Panc1 (cell line): Measurements from ENCODE around the gene CITED2. TPM values are rescaled to one million over a fixed set of nuclear protein-coding genes. Genes with fewer than 3 reads are reported as not detected.

ENCODE experiments used
- ATAC-seq: fragments of 200-7000 bp; cut with Tn5 transposase; 2 replicates; pipeline ENCODE4 v1.9.1; 2020; ENCODE audit warnings: mild to moderate bottlenecking, moderate library complexity
- BruUV-seq: library from RNA; stranded (reverse); fragments of 400-500 nt; replicated peaks from 2 replicates; lab custom pipeline; 2021; lab: Mats Ljungman, UMichigan
- CTCF ChIA-PET: fragments of 300-600 bp; sonication (Branson Sonifier 250); formaldehyde crosslinking; loops from one replicate; lab custom pipeline; 2022; ENCODE audit warnings: antibody characterized with exemption; lab: Charles Lee
- POLR2A ChIA-PET: fragments of 300-600 bp; sonication (Branson Sonifier 250); formaldehyde crosslinking; loops from one replicate; lab custom pipeline; 2022; ENCODE audit warnings: antibody characterized with exemption; lab: Charles Lee
- DNase-seq: peaks from one replicate; pipeline ENCODE4 v3.0.0-alpha.2; 2010; ENCODE audit warnings: low read depth, low spot score
- H3K27ac ChIP-seq: 2 replicates; pipeline ENCODE4 v1.5.1; 2011; ENCODE audit warnings: mild to moderate bottlenecking, low read length, inconsistent platforms
- H3K27me3 ChIP-seq: fragments of 200-500 bp; sonication (Bioruptor generic); 2 replicates; pipeline ENCODE4 v1.6.0; 2014; ENCODE audit warnings: low read length, inconsistent platforms; ENCODE audit not compliant: control insufficient read depth, insufficient read depth
- H3K36me3 ChIP-seq: fragments of 200-500 bp; sonication (Bioruptor generic); 2 replicates; pipeline ENCODE4 v1.5.1; 2014; ENCODE audit warnings: inconsistent platforms, mild to moderate bottlenecking, low read length, moderate library complexity; ENCODE audit not compliant: control insufficient read depth, insufficient read depth
- H3K4me1 ChIP-seq: 2 replicates; pipeline ENCODE4 v1.5.1; 2011; ENCODE audit warnings: inconsistent platforms, mild to moderate bottlenecking, low read length, moderate library complexity; ENCODE audit not compliant: control insufficient read depth, insufficient read depth
- H3K4me3 ChIP-seq, 2 experiments: 2 replicates each; pipeline ENCODE4 v1.5.1; 2011 to 2012; ENCODE audit warnings: low read depth in 2 of 2, low read length in 2 of 2, mild to moderate bottlenecking in 2 of 2, inconsistent platforms in 1 of 2, moderate library complexity in 1 of 2
- H3K9me3 ChIP-seq: fragments of 200-500 bp; sonication (Bioruptor generic); 2 replicates; pipeline ENCODE4 v1.5.1; 2014; ENCODE audit warnings: low read depth, mild to moderate bottlenecking, inconsistent platforms, low read length, moderate library complexity; ENCODE audit not compliant: control insufficient read depth, insufficient read depth
- CTCF ChIP-seq: fragments of 450-650 bp; IDR thresholded peaks from 2 replicates; pipeline ENCODE4 v1.5.1; 2017; ENCODE audit warnings: mild to moderate bottlenecking
- POLR2AphosphoS5 ChIP-seq: IDR thresholded peaks from 2 replicates; pipeline ENCODE4 v1.6.1; 2012; ENCODE audit warnings: mild to moderate bottlenecking, low read depth, low read length, moderate library complexity
- REST ChIP-seq, 2 experiments: IDR thresholded peaks; 2 replicates each; pipeline ENCODE4 v1.6.1; 2011 to 2012; ENCODE audit warnings: low read depth in 2 of 2, control low read depth in 1 of 2, low read length in 1 of 2, mild to moderate bottlenecking in 1 of 2, moderate library complexity in 1 of 2; ENCODE audit not compliant: insufficient read depth in 1 of 2
- SIN3A ChIP-seq: IDR thresholded peaks from 2 replicates; pipeline ENCODE4 v1.6.1; 2012; ENCODE audit warnings: low read depth, mild to moderate bottlenecking, low read length, moderate library complexity, borderline replicate concordance; ENCODE audit not compliant: insufficient read depth
- TCF7L2 ChIP-seq: IDR thresholded peaks from 2 replicates; pipeline ENCODE4 v1.6.1; 2011; ENCODE audit warnings: mild to moderate bottlenecking, low read depth, low read length, inconsistent platforms
- in situ Hi-C: cut with HindIII; loops from 2 replicates; pipeline ENCODE4 v1.10.0; 2016; ENCODE audit warnings: low sequenced_read_pairs, low pct_unique_long_range_greater_than_20kb
- intact Hi-C: fragments of 100-400 bp; cut with micrococcal nuclease; formaldehyde crosslinking; loops from one replicate; pipeline ENCODE4 v1.10.0; 2022; ENCODE audit not compliant: unreplicated experiment
- total RNA-seq: library from RNA; stranded (reverse); gene quantifications from one replicate; pipeline ENCODE4 v1.2.1, GENCODE V29; 2021; ENCODE audit not compliant: unreplicated experiment

Gene CITED2
- total RNA-seq, 1 experiment from 2014 or later, result 210 TPM

GRCh38 chr6:139373928-139374356 lies 506 bp downstream of the CITED2 start:
- Histone ChIP-seq H3K36me3 (peaks cover 14% of the 10 kb centered on the region), H3K4me1 (peaks cover 43% of the 10 kb centered on the region), H3K4me3 (peak overlapping the region; percentile 88 to 97), H3K9me3 (no peaks in the 10 kb centered on the region), H3K27me3 (no peaks in the 10 kb centered on the region), H3K27ac (peak overlapping the region; percentile 99)
- intact Hi-C loops (loop anchor here (5.0 to 10.0 kb wide), 5 partner anchors 161 to 611 kb away; no protein-coding TSS in a partner anchor), in situ Hi-C loops (no loop called here)
- TF ChIP-seq SIN3A (0 out of 2 replicates have a peak, but pooled peaks have one; percentile 8), REST (IDR thresholded peaks at IDR 0.05; ENCODE audit: insufficient read depth in 1 of 2, low read depth in 2 of 2, low read length in 1 of 2) (no peak)
- ATAC-seq (peak; percentile 10; the same call in 1 of the 2 replicates), DNase-seq (no peak)
- TSS peak; percentile 97 for BruUV-seq
- CTCF ChIA-PET, result interaction anchor here (0.6 to 1.7 kb wide), 4 partner anchors 9 to 409 kb away, joined by 3 to 4 read pairs (median 3); no protein-coding TSS in a partner anchor
- POLR2A ChIA-PET, result interaction anchor here (0.6 to 2.4 kb wide), 12 partner anchors 9 to 510 kb away, joined by 3 to 23 read pairs (median 3); no protein-coding TSS in a partner anchor

DNA sequence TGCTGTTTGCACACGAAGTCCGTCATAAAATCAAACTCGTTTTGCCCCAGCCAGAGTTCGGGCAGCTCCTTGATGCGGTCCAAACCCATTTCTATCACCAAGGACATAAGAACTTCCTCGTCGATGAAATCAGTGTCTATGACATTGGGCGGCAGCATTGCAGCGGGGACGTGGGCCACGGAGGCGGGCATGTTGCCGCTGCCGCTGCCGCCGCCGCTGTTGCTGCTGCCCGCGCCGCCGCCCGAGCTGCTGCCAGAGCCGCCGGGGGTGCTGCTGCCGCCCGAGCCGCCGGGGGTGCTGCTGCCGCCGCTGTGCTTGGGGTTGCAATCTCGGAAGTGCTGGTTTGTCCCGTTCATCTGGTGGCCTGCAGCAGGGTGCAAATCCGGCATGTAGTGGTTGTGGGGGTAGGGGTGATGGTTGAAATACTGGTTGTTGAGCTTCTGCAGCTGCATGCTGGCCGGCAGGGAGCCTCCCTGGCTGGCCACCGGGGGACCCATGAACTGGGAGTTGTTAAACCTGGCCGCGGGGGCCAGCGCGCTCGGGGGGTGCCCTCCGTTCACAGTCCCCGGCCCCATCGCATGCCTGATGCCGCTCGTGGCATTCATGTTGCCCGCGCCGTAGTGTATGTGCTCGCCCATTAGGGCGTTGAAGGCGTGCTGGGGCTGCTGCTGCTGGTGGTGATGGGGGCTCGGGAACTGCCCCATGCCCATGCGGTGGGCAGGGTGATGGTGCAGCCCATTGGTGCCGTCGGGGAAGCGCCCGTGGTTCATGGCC lies 1.1 kb downstream of the CITED2 start:
- H3K4me3 ChIP-seq, result peak overlapping the region; percentile 88 to 97
- BruUV-seq, result no TSS peak
- DNase-seq (no peak), ATAC-seq (peak; percentile 33)
- intact Hi-C loops (loop anchor here (5.0 to 10.0 kb wide), 5 partner anchors 161 to 611 kb away; no protein-coding TSS in a partner anchor), in situ Hi-C loops (no loop called here)
- ChIA-PET CTCF (interaction anchor here (1.7 kb wide), 1 partner anchor 381 kb away, joined by 3 read pairs; no protein-coding TSS in a partner anchor), POLR2A (interaction anchor here (1.0 to 2.4 kb wide), 5 partner anchors 9 to 510 kb away, joined by 3 to 23 read pairs (median 3); no protein-coding TSS in a partner anchor)
- H3K4me1 ChIP-seq, result peaks cover 49% of the 10 kb centered on the region
- peak overlapping the region; percentile 99 for H3K27ac ChIP-seq
- TF ChIP-seq CTCF, result peak; percentile 53
- 0 out of 2 replicates have a peak, but pooled peaks have one; percentile 7 for TF ChIP-seq SIN3A
- no peak for TF ChIP-seq TCF7L2
- no peak for TF ChIP-seq REST (IDR thresholded peaks at IDR 0.05; ENCODE audit: insufficient read depth in 1 of 2, low read depth in 2 of 2, low read length in 1 of 2)
- TF ChIP-seq POLR2AphosphoS5, result peak; percentile 65
- no peaks in the 10 kb centered on the region for H3K27me3 ChIP-seq
- H3K9me3 ChIP-seq, result no peaks in the 10 kb centered on the region
- H3K36me3 ChIP-seq, result peaks cover 14% of the 10 kb centered on the region
